C4-2B (cell line): ENCODE measurements around the gene DNAJB4.

ENCODE experiments used
- CTCF ChIP-seq: fragments of 450-650 bp; conservative IDR thresholded peaks from 2 replicates; pipeline ENCODE4 v1.5.1; 2017; ENCODE audit warnings: mild to moderate bottlenecking
- ZFX ChIP-seq: fragments of 450-650 bp; IDR thresholded peaks from 2 replicates; pipeline ENCODE4 v1.6.1; 2017

- TF ChIP-seq CTCF (no peak), ZFX (no peak)
Measured at GRCh38 chr1:77986810-77987209, 17.9 kb upstream of the DNAJB4 start.
